Adrenal gland (tissue), 5 donors: ENCODE measurements around the gene ANO6.

Source experiments
- CTCF ChIP-seq, 6 experiments: fragments of 450-650 bp in 4 of 6; fragments of 200-600 bp in 2 of 6; sonication (generic) in 1 of 6; IDR thresholded peaks; 1 replicate in 5 of 6; 2 replicates in 1 of 6; pipeline versions ENCODE4 v1.5.1 to v1.8.0; 2016 to 2021; ENCODE audit warnings: antibody characterized with exemption in 6 of 6, mild to moderate bottlenecking in 2 of 6, moderate library complexity in 1 of 6
- POLR2A ChIP-seq, 2 donors: fragments of 450-650 bp; IDR thresholded peaks; one replicate each; pipeline ENCODE4 v1.6.1; 2017; ENCODE audit warnings: antibody characterized with exemption in 2 of 2, mild to moderate bottlenecking in 2 of 2, moderate library complexity in 1 of 2
- donor health status: DM: no; HTN: no; CAD: no.

- TF ChIP-seq CTCF (IDR thresholded peaks at IDR 0.05) (no peak), POLR2A (IDR thresholded peaks at IDR 0.05) (no peak)
Observed at GRCh38 chr12:45226021-45226420, 10.1 kb downstream of the ANO6 start.
